B cell (primary cell): Measurements from ENCODE around the gene MRPS23. TPM values are rescaled to one million over a fixed set of nuclear protein-coding genes. Genes with fewer than 3 reads are reported as not detected.

Source experiments
- ATAC-seq: fragments of 200-7000 bp; cut with Tn5 transposase; one replicate; pipeline ENCODE4 v1.10.0; 2021; ENCODE audit warnings: low read depth, mild to moderate bottlenecking, moderate number of reproducible peaks, moderate library complexity
- CTCF ChIA-PET: fragments of 350-600 bp; sonication (Branson Sonifier 250); formaldehyde crosslinking; loops from one replicate; lab custom pipeline; 2021; ENCODE audit warnings: antibody characterized with exemption, inconsistent platforms; lab: Charles Lee
- POLR2A ChIA-PET: fragments of 350-600 bp; sonication (Branson Sonifier 250); formaldehyde crosslinking; loops from one replicate; lab custom pipeline; 2021; ENCODE audit warnings: antibody characterized with exemption; lab: Charles Lee
- DNase-seq: peaks from one replicate; pipeline ENCODE4 v3.0.0; 2013
- H2AFZ ChIP-seq: 2 replicates; pipeline ENCODE4 v1.6.1; 2012; ENCODE audit warnings: mild to moderate bottlenecking, low read depth, low read length; ENCODE audit not compliant: insufficient read depth, poor library complexity, severe bottlenecking
- H3K27ac ChIP-seq, 2 donors: 1 replicate in 1 of 2; 2 replicates in 1 of 2; pipeline ENCODE4 v1.5.1; 2012 to 2013; ENCODE audit warnings: low read length in 2 of 2, mild to moderate bottlenecking in 2 of 2, moderate library complexity in 1 of 2
- H3K27me3 ChIP-seq, 4 experiments: fragments of 200-600 bp in 1 of 4; sonication (generic) in 1 of 4; replicated peaks in 1 of 4; 1 replicate in 2 of 4; 2 replicates in 2 of 4; pipeline versions ENCODE4 v1.6.1 to v1.7.0; 2013 to 2016; ENCODE audit warnings: low read length in 3 of 4, mild to moderate bottlenecking in 2 of 4, mixed read lengths in 1 of 4, moderate library complexity in 1 of 4; ENCODE audit not compliant: insufficient read depth in 4 of 4, control insufficient read depth in 3 of 4; ENCODE audit errors: control extremely low read depth in 1 of 4
- H3K36me3 ChIP-seq, 2 experiments: replicated peaks in 1 of 2; 1 replicate in 1 of 2; 2 replicates in 1 of 2; pipeline versions ENCODE4 v1.6.1 to v1.7.1; 2013; ENCODE audit warnings: low read length in 1 of 2; ENCODE audit not compliant: insufficient read depth in 2 of 2, control insufficient read depth in 1 of 2; ENCODE audit errors: control extremely low read depth in 1 of 2, extremely low read depth in 1 of 2
- H3K4me1 ChIP-seq, 2 donors: fragments of 200-600 bp in 1 of 2; sonication (generic) in 1 of 2; 1 replicate in 1 of 2; 2 replicates in 1 of 2; pipeline versions ENCODE4 v1.5.1 to v1.6.1; 2013 to 2017; ENCODE audit warnings: low read length in 2 of 2; ENCODE audit not compliant: control insufficient read depth in 2 of 2, insufficient read depth in 2 of 2
- H3K4me2 ChIP-seq: replicated peaks from 2 replicates; pipeline ENCODE3; 2012; ENCODE audit warnings: mild to moderate bottlenecking, low read depth, low read length; ENCODE audit not compliant: poor library complexity, severe bottlenecking
- H3K4me3 ChIP-seq, 5 experiments: fragments of 200-600 bp in 1 of 5; sonication (generic) in 1 of 5; 1 replicate in 3 of 5; 2 replicates in 2 of 5; pipeline versions ENCODE4 v1.5.1 to v1.7.0; 2011 to 2016; ENCODE audit warnings: low read length in 4 of 5, mild to moderate bottlenecking in 4 of 5, low read depth in 2 of 5, control low read depth in 1 of 5, moderate library complexity in 1 of 5; ENCODE audit not compliant: insufficient read depth in 1 of 5; ENCODE audit errors: control extremely low read depth in 1 of 5, extremely low read depth in 1 of 5
- H3K79me2 ChIP-seq: fragments of 200-600 bp; sonication (generic); one replicate; pipeline ENCODE4 v1.6.0; 2016; ENCODE audit warnings: low read length; ENCODE audit not compliant: control insufficient read depth, insufficient read depth
- H3K9ac ChIP-seq: fragments of 200-600 bp; sonication (generic); 2 replicates; pipeline ENCODE4 v1.6.1; 2017; ENCODE audit warnings: mild to moderate bottlenecking, low read length, moderate library complexity
- H3K9me3 ChIP-seq, 3 donors: one replicate each; pipeline versions ENCODE4 v1.6.1 to v1.7.1; 2013; ENCODE audit warnings: low read length in 2 of 3; ENCODE audit not compliant: control insufficient read depth in 2 of 3, insufficient read depth in 1 of 3; ENCODE audit errors: control extremely low read depth in 1 of 3
- H4K20me1 ChIP-seq: 2 replicates; pipeline ENCODE4 v1.6.0; 2012; ENCODE audit warnings: mild to moderate bottlenecking, low read length; ENCODE audit not compliant: insufficient read depth, control insufficient read depth, poor library complexity, severe bottlenecking
- H3K27ac Mint-ChIP-seq: one replicate; pipeline ENCODE4 v1.8.0; 2021; ENCODE audit warnings: mixed read lengths
- H3K27me3 Mint-ChIP-seq: one replicate; pipeline ENCODE4 v1.8.0; 2021; ENCODE audit warnings: mixed read lengths
- H3K4me1 Mint-ChIP-seq: one replicate; pipeline ENCODE4 v1.8.0; 2021; ENCODE audit warnings: mixed read lengths
- H3K4me3 Mint-ChIP-seq: one replicate; pipeline ENCODE4 v1.8.0; 2021; ENCODE audit warnings: mixed read lengths
- H3K9me3 Mint-ChIP-seq: one replicate; pipeline ENCODE4 v1.8.0; 2022; ENCODE audit warnings: mixed read lengths; ENCODE audit not compliant: insufficient read depth
- CTCF ChIP-seq: fragments of 200-600 bp; IDR thresholded peaks from one replicate; pipeline ENCODE4 v1.8.0; 2022; ENCODE audit warnings: antibody characterized with exemption, mild to moderate bottlenecking
- EZH2 ChIP-seq: IDR thresholded peaks from 2 replicates; pipeline ENCODE4 v1.6.1; 2012; ENCODE audit warnings: borderline replicate concordance, low read depth, mild to moderate bottlenecking, moderate library complexity, low read length; ENCODE audit not compliant: insufficient read depth, poor library complexity, severe bottlenecking
- WGBS: methylation state at CpG from one replicate; pipeline ENCODE4 v1.1.5; 2013; ENCODE audit warnings: missing lambda C conversion rate; ENCODE audit not compliant: insufficient coverage; 5-methylcytosine and 5-hydroxymethylcytosine counted together
- intact Hi-C: fragments of 100-400 bp; cut with micrococcal nuclease; formaldehyde crosslinking; loops from one replicate; pipeline ENCODE4 v1.10.0; 2022
- polyA plus RNA-seq: library from polyadenylated mRNA; depleted of rRNA; stranded (reverse); fragments of >200 nt; gene quantifications from 2 replicates; pipeline ENCODE4 v1.2.3, GENCODE V29; 2012
- total RNA-seq, 2 donors: library from RNA; stranded (reverse); fragments of 120-200 nt in 1 of 2; gene quantifications; 1 replicate in 1 of 2; 2 replicates in 1 of 2; pipeline versions ENCODE4 v1.2.3 to v1.2.4, GENCODE V29; 2013 to 2022

MRPS23 gene
- total and polyA plus RNA-seq, 2 donors (not counting 1 experiment from before 2014, with no cell fraction given): 10.3 to 25.4 TPM

- peaks cover 54% of the 10 kb centered on the region for H3K27me3 Mint-ChIP-seq
- POLR2A ChIA-PET: no interaction called here
Measured at GRCh38 chr17:57808882-57809281, 41.0 kb downstream of the MRPS23 start.

More at GRCh38 chr17:57808882-57809281, 41.0 kb downstream of the MRPS23 start:
- no peak overlapping the region for H3K4me3 Mint-ChIP-seq
- DNase-seq (no peak), ATAC-seq (no peak)
- Histone ChIP-seq H3K27ac (no peak overlapping the region), H4K20me1 (no peaks in the 10 kb centered on the region), H3K36me3 (no peaks in the 10 kb centered on the region), H2AFZ (no peak overlapping the region), H3K27me3 (peaks cover 0 to 18% (median 9%) of the 10 kb centered on the region in 4 experiments), H3K4me1 (peaks cover 18 to 19% of the 10 kb centered on the region in 2 donors), H3K9ac (no peak overlapping the region), H3K4me2 (no peak overlapping the region), H3K79me2 (no peaks in the 10 kb centered on the region), H3K4me3 (no peak overlapping the region), H3K9me3 (peaks cover 0 to 4% (median 0%) of the 10 kb centered on the region in 3 donors)
- H3K9me3 Mint-ChIP-seq: no peaks in the 10 kb centered on the region
- CTCF ChIA-PET: no interaction called here
- H3K27ac Mint-ChIP-seq: no peak overlapping the region
- peaks cover 19% of the 10 kb centered on the region for H3K4me1 Mint-ChIP-seq
- intact Hi-C loops: no loop called here
- no CpG with 5 or more reads among the region's 5 CpGs for WGBS
- TF ChIP-seq CTCF: no peak
- no peak for TF ChIP-seq EZH2
